SK-N-SH treated with all-trans-retinoic acid at 6 μM for 48 hours (cell line): Measurements from ENCODE around the gene TMIE.

Experiments used
- ATAC-seq: fragments of 200-7000 bp; cut with Tn5 transposase; 3 replicates; pipeline ENCODE4 v1.9.1; 2020; ENCODE audit warnings: mild to moderate bottlenecking, moderate library complexity
- ARNTL ChIP-seq: fragments of 450-650 bp; formaldehyde crosslinking; IDR thresholded peaks from 2 replicates; pipeline ENCODE4 v1.5.0; 2020; ENCODE audit warnings: low read depth, mild to moderate bottlenecking, moderate library complexity, borderline replicate concordance
- BACH2 ChIP-seq: fragments of 250-450 bp; sonication (Bioruptor Pico); IDR thresholded peaks from 2 replicates; pipeline ENCODE4 v1.9.0; 2021; ENCODE audit warnings: mild to moderate bottlenecking, borderline replicate concordance
- CREB5 ChIP-seq: fragments of 250-450 bp; sonication (Bioruptor Pico); IDR thresholded peaks from 2 replicates; pipeline ENCODE4 v1.5.1; 2020; ENCODE audit warnings: low read depth, mild to moderate bottlenecking, moderate library complexity
- CSDC2 ChIP-seq: fragments of 250-450 bp; sonication (Bioruptor Pico); IDR thresholded peaks from 2 replicates; pipeline ENCODE4 v1.5.0; 2020; ENCODE audit warnings: mild to moderate bottlenecking, moderate library complexity
- CSRNP3 ChIP-seq: fragments of 250-450 bp; sonication (Bioruptor Pico); IDR thresholded peaks from 2 replicates; pipeline ENCODE4 v1.5.1; 2021; ENCODE audit warnings: mild to moderate bottlenecking, moderate library complexity
- ESRRG ChIP-seq: fragments of 250-450 bp; sonication (Bioruptor Pico); IDR thresholded peaks from 2 replicates; pipeline ENCODE4 v1.6.1; 2021; ENCODE audit warnings: mild to moderate bottlenecking
- GLIS3 ChIP-seq: fragments of 250-450 bp; sonication (Bioruptor Pico); IDR thresholded peaks from 2 replicates; pipeline ENCODE4 v1.5.0; 2020; ENCODE audit warnings: mild to moderate bottlenecking, moderate library complexity
- ISL1 ChIP-seq: fragments of 250-450 bp; sonication (Bioruptor Pico); IDR thresholded peaks from 2 replicates; pipeline ENCODE4 v2.1.2; 2022; ENCODE audit warnings: mild to moderate bottlenecking, moderate library complexity
- OSR1 ChIP-seq: fragments of 250-450 bp; sonication (Bioruptor Pico); IDR thresholded peaks from 2 replicates; pipeline ENCODE4 v1.8.0; 2022; ENCODE audit warnings: moderate library complexity, mild to moderate bottlenecking, inconsistent platforms
- PATZ1 ChIP-seq: fragments of 250-450 bp; sonication (Bioruptor Pico); IDR thresholded peaks from 2 replicates; pipeline ENCODE4 v1.8.0; 2020; ENCODE audit warnings: mild to moderate bottlenecking, moderate library complexity, borderline replicate concordance
- POU6F1 ChIP-seq: fragments of 250-450 bp; sonication (Bioruptor Pico); IDR thresholded peaks from 2 replicates; pipeline ENCODE4 v1.8.0; 2021; ENCODE audit warnings: low read depth, mild to moderate bottlenecking, moderate library complexity, borderline replicate concordance
- PPARA ChIP-seq: fragments of 250-450 bp; sonication (Bioruptor Pico); IDR thresholded peaks from 2 replicates; pipeline ENCODE4 v1.5.0; 2020; ENCODE audit warnings: mild to moderate bottlenecking, borderline replicate concordance
- RARB ChIP-seq: fragments of 250-450 bp; sonication (Bioruptor Pico); IDR thresholded peaks from 2 replicates; pipeline ENCODE4 v1.8.0; 2021; ENCODE audit warnings: mild to moderate bottlenecking, moderate library complexity
- SNAI2 ChIP-seq: fragments of 250-450 bp; sonication (Bioruptor Pico); IDR thresholded peaks from 2 replicates; pipeline ENCODE4 v1.5.0; 2020; ENCODE audit warnings: mild to moderate bottlenecking, moderate library complexity
- TCF4 ChIP-seq: fragments of 250-450 bp; sonication (Bioruptor Pico); IDR thresholded peaks from 2 replicates; pipeline ENCODE4 v1.8.0; 2021; ENCODE audit warnings: mild to moderate bottlenecking, moderate library complexity, borderline replicate concordance
- TOX ChIP-seq: fragments of 250-450 bp; sonication (Bioruptor Pico); IDR thresholded peaks from 2 replicates; pipeline ENCODE4 v1.8.0; 2021; ENCODE audit warnings: mild to moderate bottlenecking, moderate library complexity, borderline replicate concordance
- TSHZ2 ChIP-seq: fragments of 250-450 bp; sonication (Bioruptor Pico); IDR thresholded peaks from 2 replicates; pipeline ENCODE4 v1.5.0; 2020; ENCODE audit warnings: mild to moderate bottlenecking, moderate library complexity
- ZC3H10 ChIP-seq: fragments of 250-450 bp; sonication (Bioruptor Pico); IDR thresholded peaks from 2 replicates; pipeline ENCODE4 v1.5.1; 2021; ENCODE audit warnings: mild to moderate bottlenecking, moderate library complexity
- ZFP3 ChIP-seq: fragments of 250-450 bp; sonication (Bioruptor Pico); IDR thresholded peaks from 2 replicates; pipeline ENCODE4 v1.5.0; 2020; ENCODE audit warnings: mild to moderate bottlenecking, moderate library complexity
- ZNF565 ChIP-seq: fragments of 450-650 bp; formaldehyde crosslinking; conservative IDR thresholded peaks from 2 replicates; pipeline ENCODE4 v1.5.0; 2020; ENCODE audit warnings: low read depth, mild to moderate bottlenecking, moderate library complexity
- ZNF70 ChIP-seq: fragments of 450-650 bp; formaldehyde crosslinking; IDR thresholded peaks from 2 replicates; pipeline ENCODE4 v1.5.0; 2020; ENCODE audit warnings: mild to moderate bottlenecking, moderate library complexity
- ZNF8 ChIP-seq: fragments of 450-650 bp; formaldehyde crosslinking; IDR thresholded peaks from 2 replicates; pipeline ENCODE4 v1.5.0; 2020; ENCODE audit warnings: mild to moderate bottlenecking, moderate library complexity

Gene TMIE

GRCh38 chr3:46699676-46700523 lies 1.3 kb upstream of the TMIE start:
- ATAC-seq: no peak; the same call in 2 of the 3 replicates
- TF ChIP-seq SNAI2 (CRISPR knock-in tag) (no peak), ZNF8 (CRISPR knock-in tag) (no peak), GLIS3 (CRISPR knock-in tag) (no peak), TOX (CRISPR knock-in tag) (no peak)

GRCh38 chr3:46700772-46701171 lies 420 bp upstream of the TMIE start:
- ATAC-seq: peak; percentile 21; the same call in 2 of the 3 replicates
- peak; percentile 21; the same call in 1 of the 2 replicates for TF ChIP-seq TCF4 (CRISPR knock-in tag)
- no peak for TF ChIP-seq ZC3H10 (CRISPR knock-in tag)
- TF ChIP-seq, all 23 proteins: peak for 1

GRCh38 chr3:46702246-46703012 lies 1.2 kb downstream of the TMIE start:
- ATAC-seq: no peak
- no peak for TF ChIP-seq SNAI2 (CRISPR knock-in tag)
- TF ChIP-seq POU6F1: no peak
- TF ChIP-seq ZNF8 (CRISPR knock-in tag): no peak
- TF ChIP-seq PPARA (CRISPR knock-in tag): no peak
- TF ChIP-seq ISL1 (CRISPR knock-in tag): no peak
- TF ChIP-seq BACH2 (CRISPR knock-in tag): no peak
- no peak for TF ChIP-seq RARB (CRISPR knock-in tag)
- no peak for TF ChIP-seq CSDC2
- TF ChIP-seq ARNTL (CRISPR knock-in tag): no peak
- TF ChIP-seq ESRRG (CRISPR knock-in tag): no peak
- no peak for TF ChIP-seq TCF4 (CRISPR knock-in tag)
- no peak for TF ChIP-seq ZNF565 (CRISPR knock-in tag)
- no peak for TF ChIP-seq CSRNP3
- no peak for TF ChIP-seq PATZ1 (CRISPR knock-in tag)
- no peak for TF ChIP-seq CREB5
- no peak for TF ChIP-seq ZNF70 (CRISPR knock-in tag)
- TF ChIP-seq ZC3H10 (CRISPR knock-in tag): no peak
- no peak for TF ChIP-seq ZFP3 (CRISPR knock-in tag)
- TF ChIP-seq OSR1 (CRISPR knock-in tag): no peak
- no peak for TF ChIP-seq TSHZ2 (CRISPR knock-in tag)
